Caco-2 (cell line): ENCODE results near the gene GSE1. TPM values are rescaled to one million over a fixed set of nuclear protein-coding genes. Genes with fewer than 3 reads are reported as not detected.

Experiments used
- BruUV-seq: library from RNA; stranded (reverse); fragments of 400-500 nt; replicated peaks from 2 replicates; lab custom pipeline; 2021; lab: Mats Ljungman, UMichigan
- CTCF ChIA-PET: fragments of 300-600 bp; sonication (Branson Sonifier 250); formaldehyde crosslinking; loops from one replicate; lab custom pipeline; 2022; ENCODE audit warnings: antibody characterized with exemption; lab: Charles Lee
- POLR2A ChIA-PET: fragments of 300-600 bp; sonication (Branson Sonifier 250); formaldehyde crosslinking; loops from one replicate; lab custom pipeline; 2022; ENCODE audit warnings: antibody characterized with exemption; lab: Charles Lee
- DNase-seq, 2 experiments: peaks; one replicate each; pipeline versions ENCODE4 v3.0.0 to v3.0.0-alpha.2; 2020 to 2022
- H3K27me3 ChIP-seq: replicated peaks from 2 replicates; pipeline ENCODE4 v1.6.0; 2011; ENCODE audit warnings: low read length; ENCODE audit not compliant: control insufficient read depth, insufficient read depth
- H3K36me3 ChIP-seq: 2 replicates; pipeline ENCODE4 v1.5.1; 2011; ENCODE audit warnings: low read length; ENCODE audit not compliant: control insufficient read depth, insufficient read depth
- H3K4me1 ChIP-seq: fragments of 250-450 bp; sonication (Bioruptor Pico); 2 replicates; pipeline ENCODE4 v1.5.1; 2020; ENCODE audit warnings: mild to moderate bottlenecking
- H3K4me3 ChIP-seq: 2 replicates; pipeline ENCODE4 v1.5.1; 2011; ENCODE audit warnings: low read depth, mild to moderate bottlenecking, control low read depth, low read length
- H3K9me3 ChIP-seq: fragments of 250-450 bp; sonication (Bioruptor Pico); 2 replicates; pipeline ENCODE4 v1.5.1; 2020; ENCODE audit warnings: mild to moderate bottlenecking, moderate library complexity
- H3K27ac Mint-ChIP-seq: one replicate; pipeline ENCODE4 v1.8.0; 2022; ENCODE audit warnings: mixed read lengths; ENCODE audit not compliant: unreplicated experiment
- H3K27me3 Mint-ChIP-seq: one replicate; pipeline ENCODE4 v1.8.0; 2022; ENCODE audit warnings: mixed read lengths; ENCODE audit not compliant: insufficient read depth, unreplicated experiment
- H3K36me3 Mint-ChIP-seq: one replicate; pipeline ENCODE4 v1.8.0; 2022; ENCODE audit warnings: mild to moderate bottlenecking, mixed read lengths; ENCODE audit not compliant: insufficient read depth, unreplicated experiment
- H3K4me1 Mint-ChIP-seq: one replicate; pipeline ENCODE4 v1.8.0; 2022; ENCODE audit warnings: low read depth, mixed read lengths; ENCODE audit not compliant: unreplicated experiment
- H3K4me3 Mint-ChIP-seq: one replicate; pipeline ENCODE4 v1.8.0; 2022; ENCODE audit warnings: mild to moderate bottlenecking, moderate library complexity, mixed read lengths; ENCODE audit not compliant: unreplicated experiment
- H3K9me3 Mint-ChIP-seq: one replicate; pipeline ENCODE4 v1.8.0; 2022; ENCODE audit warnings: mixed read lengths; ENCODE audit not compliant: unreplicated experiment
- CTCF ChIP-seq, 2 experiments: fragments of 200-600 bp in 1 of 2; IDR thresholded peaks; 1 replicate in 1 of 2; 2 replicates in 1 of 2; pipeline versions ENCODE4 v1.5.1 to v1.8.0; 2011 to 2022; ENCODE audit warnings: antibody characterized with exemption in 1 of 2, control low read depth in 1 of 2, inconsistent platforms in 1 of 2, low read depth in 1 of 2, low read length in 1 of 2, mild to moderate bottlenecking in 1 of 2, moderate library complexity in 1 of 2; ENCODE audit not compliant: insufficient read depth in 1 of 2, severe bottlenecking in 1 of 2, unreplicated experiment in 1 of 2
- intact Hi-C: fragments of 100-400 bp; cut with micrococcal nuclease; formaldehyde crosslinking; loops from one replicate; pipeline ENCODE4 v1.10.0; 2022; ENCODE audit not compliant: unreplicated experiment
- total RNA-seq: library from RNA; stranded (reverse); gene quantifications from 2 replicates; pipeline ENCODE4 v1.2.3, GENCODE V29; 2022

Gene GSE1
- total RNA-seq, 1 experiment from 2014 or later = 142 TPM

- no peak overlapping the region for H3K4me3 Mint-ChIP-seq
- ChIA-PET POLR2A (no interaction called here), CTCF (interaction anchor here (0.5 to 1.2 kb wide), 13 partner anchors 9 to 266 kb away, joined by 3 to 14 read pairs (median 3); partner anchors contain the start of gene GSE1)
- no peak for DNase-seq
- H3K27me3 Mint-ChIP-seq = no peaks in the 10 kb centered on the region
- no peaks in the 10 kb centered on the region for H3K27me3 ChIP-seq
- H3K4me1 Mint-ChIP-seq = peaks cover 14% of the 10 kb centered on the region
- no peaks in the 10 kb centered on the region for H3K9me3 ChIP-seq
- intact Hi-C loops = no loop called here
- H3K9me3 Mint-ChIP-seq = no peaks in the 10 kb centered on the region
- no TSS peak for BruUV-seq
- peaks cover 74% of the 10 kb centered on the region for H3K36me3 Mint-ChIP-seq
- no peak overlapping the region for H3K27ac Mint-ChIP-seq
- H3K4me3 ChIP-seq = no peak overlapping the region
- peaks cover 14% of the 10 kb centered on the region for H3K4me1 ChIP-seq
- peaks cover 2% of the 10 kb centered on the region for H3K36me3 ChIP-seq
- no peak for TF ChIP-seq CTCF (IDR thresholded peaks at IDR 0.05; ENCODE audit: insufficient read depth in 1 of 2, low read depth in 1 of 2, low read length in 1 of 2, severe bottlenecking in 1 of 2, unreplicated experiment in 1 of 2)
Measured at GRCh38 chr16:85628265-85628556, 15.1 kb downstream of the GSE1 start.

- peaks cover 14% of the 10 kb centered on the region for H3K4me1 Mint-ChIP-seq
- no peaks in the 10 kb centered on the region for H3K9me3 ChIP-seq
- BruUV-seq = no TSS peak
- CTCF ChIA-PET = interaction anchor here (0.5 to 1.2 kb wide), 14 partner anchors 10 to 267 kb away, joined by 3 to 14 read pairs (median 3); partner anchors contain the start of gene GSE1
- peaks cover 2% of the 10 kb centered on the region; the same call in 1 of the 2 replicates for H3K36me3 ChIP-seq
- no peaks in the 10 kb centered on the region for H3K27me3 Mint-ChIP-seq
- no peak overlapping the region for H3K4me3 ChIP-seq
- intact Hi-C loops = no loop called here
- H3K9me3 Mint-ChIP-seq = no peaks in the 10 kb centered on the region
- H3K4me1 ChIP-seq = peaks cover 10% of the 10 kb centered on the region; the same call in 1 of the 2 replicates
- H3K27me3 ChIP-seq = no peaks in the 10 kb centered on the region
- H3K36me3 Mint-ChIP-seq = peaks cover 71% of the 10 kb centered on the region
- peak; percentile 19 to 58 for TF ChIP-seq CTCF (IDR thresholded peaks at IDR 0.05; ENCODE audit: insufficient read depth in 1 of 2, low read depth in 1 of 2, low read length in 1 of 2, severe bottlenecking in 1 of 2, unreplicated experiment in 1 of 2)
- H3K27ac Mint-ChIP-seq = peak overlapping the region; percentile 66
- peak in 1 of 2 experiments; percentile 58 for DNase-seq
- POLR2A ChIA-PET = interaction anchor here (0.5 kb wide), 1 partner anchor 17 kb away, joined by 3 read pairs; no protein-coding TSS in a partner anchor
- no peak overlapping the region for H3K4me3 Mint-ChIP-seq
Measured at GRCh38 chr16:85628645-85629044, 15.5 kb downstream of the GSE1 start.

- no TSS peak for BruUV-seq
- Histone ChIP-seq H3K36me3 (peaks cover 2% of the 10 kb centered on the region; the same call in 1 of the 2 replicates), H3K4me1 (peaks cover 10% of the 10 kb centered on the region; the same call in 1 of the 2 replicates), H3K4me3 (no peak overlapping the region), H3K9me3 (no peaks in the 10 kb centered on the region), H3K27me3 (no peaks in the 10 kb centered on the region)
- intact Hi-C loops = no loop called here
- H3K27me3 Mint-ChIP-seq = no peaks in the 10 kb centered on the region
- POLR2A ChIA-PET = no interaction called here
- H3K4me3 Mint-ChIP-seq = no peak overlapping the region
- CTCF ChIA-PET = no interaction called here
- H3K27ac Mint-ChIP-seq = peak overlapping the region; percentile 66
- peaks cover 14% of the 10 kb centered on the region for H3K4me1 Mint-ChIP-seq
- no peaks in the 10 kb centered on the region for H3K9me3 Mint-ChIP-seq
- H3K36me3 Mint-ChIP-seq = peaks cover 66% of the 10 kb centered on the region
- DNase-seq = no peak
- TF ChIP-seq CTCF (IDR thresholded peaks at IDR 0.05; ENCODE audit: insufficient read depth in 1 of 2, low read depth in 1 of 2, low read length in 1 of 2, severe bottlenecking in 1 of 2, unreplicated experiment in 1 of 2) = no peak
Measured at GRCh38 chr16:85629326-85629725, 16.2 kb downstream of the GSE1 start.
